NCI-H187 treated with DMSO at 0.1 percent for 48 hours (cell line): Measurements from ENCODE around the gene CKAP5.
"Not testable (repeated sequence)": the region's sequence is repeated elsewhere in the genome, so short reads cannot be mapped to it uniquely, and the experiment has no call there.

Experiments
- DNase-seq: peaks from one replicate; lab custom pipeline; 2025; lab: John Stamatoyannopoulos, UW

Gene CKAP5

GRCh38 chr11:46726206-46726862, 119.7 kb downstream of the CKAP5 start:
- DNase-seq: no peak

- no peak for DNase-seq
Measured at GRCh38 chr11:46725338-46726205, 120.5 kb downstream of the CKAP5 start.

- no peak for DNase-seq
Measured at GRCh38 chr11:46724088-46724487, 122.0 kb downstream of the CKAP5 start.

DNA sequence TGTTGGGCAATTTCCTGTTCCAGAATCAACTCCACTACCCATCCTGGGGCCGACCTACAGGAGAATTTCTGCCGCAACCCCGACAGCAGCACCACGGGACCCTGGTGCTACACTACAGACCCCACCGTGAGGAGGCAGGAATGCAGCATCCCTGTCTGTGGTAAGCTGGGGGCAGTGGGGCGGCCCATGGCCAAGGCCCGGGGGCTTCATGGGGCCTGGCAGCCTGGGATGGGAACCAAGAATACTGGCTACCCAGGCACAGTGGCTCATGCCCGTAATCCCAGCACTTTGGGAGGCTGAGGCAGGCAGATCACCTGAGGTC, 122.8 kb downstream of the CKAP5 start:
- DNase-seq: no peak

DNA sequence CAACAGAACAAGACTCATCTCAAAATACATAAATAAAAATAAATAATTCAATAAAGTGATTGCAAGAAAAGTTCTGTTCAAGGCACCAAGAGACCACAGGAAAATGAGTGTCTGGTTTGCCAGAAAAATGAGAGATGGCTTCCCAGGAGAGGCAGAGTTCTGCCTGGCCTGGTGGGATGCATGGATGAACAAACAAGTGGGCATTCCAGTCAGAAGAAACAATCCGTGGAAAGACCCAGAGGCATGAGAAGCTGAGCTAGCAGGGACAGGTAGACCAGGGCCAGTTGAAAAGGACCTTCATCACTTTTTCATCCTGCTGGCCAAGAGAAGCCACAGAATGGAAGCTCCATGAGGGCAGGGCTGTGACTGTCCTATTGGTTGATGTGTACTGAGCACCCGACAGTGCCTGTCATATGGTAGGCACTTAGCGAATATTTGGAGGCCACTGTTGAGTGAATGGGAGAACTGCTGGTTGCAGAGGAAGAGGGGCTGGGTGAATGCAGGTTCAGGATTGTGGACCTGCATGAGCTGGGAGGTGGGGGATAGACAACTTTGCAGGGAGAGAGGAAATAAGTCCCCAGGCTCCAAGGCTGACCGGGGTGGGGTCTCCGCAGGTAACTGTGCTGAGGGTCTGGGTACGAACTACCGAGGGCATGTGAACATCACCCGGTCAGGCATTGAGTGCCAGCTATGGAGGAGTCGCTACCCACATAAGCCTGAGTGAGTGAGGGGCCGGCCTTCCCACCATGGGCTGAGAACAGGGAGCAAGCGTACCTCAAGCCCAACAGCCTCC, 123.3 kb downstream of the CKAP5 start:
- no peak for DNase-seq

DNA sequence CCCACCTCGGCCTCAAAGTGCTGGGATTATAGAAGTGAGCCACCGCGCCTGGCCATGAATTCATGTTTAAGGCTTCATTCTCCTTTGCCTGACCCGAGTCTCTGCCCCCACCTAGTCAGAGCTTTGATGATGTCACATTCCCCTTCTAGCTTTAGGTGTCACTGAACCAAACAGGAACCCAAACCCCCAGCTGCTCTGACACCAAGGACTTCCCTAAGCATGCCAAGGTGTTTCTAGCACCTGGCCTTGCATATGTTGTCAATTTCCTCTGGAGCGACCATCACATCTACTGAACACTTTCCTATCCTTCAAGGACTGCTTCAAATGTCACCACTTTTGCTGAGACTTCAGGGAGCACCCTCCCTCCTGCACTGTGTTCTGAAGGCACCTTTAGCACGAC, 124.8 kb downstream of the CKAP5 start:
- DNase-seq: no peak

GRCh38 chr11:46719543-46720218, 126.4 kb downstream of the CKAP5 start:
- DNase-seq: no peak

DNA sequence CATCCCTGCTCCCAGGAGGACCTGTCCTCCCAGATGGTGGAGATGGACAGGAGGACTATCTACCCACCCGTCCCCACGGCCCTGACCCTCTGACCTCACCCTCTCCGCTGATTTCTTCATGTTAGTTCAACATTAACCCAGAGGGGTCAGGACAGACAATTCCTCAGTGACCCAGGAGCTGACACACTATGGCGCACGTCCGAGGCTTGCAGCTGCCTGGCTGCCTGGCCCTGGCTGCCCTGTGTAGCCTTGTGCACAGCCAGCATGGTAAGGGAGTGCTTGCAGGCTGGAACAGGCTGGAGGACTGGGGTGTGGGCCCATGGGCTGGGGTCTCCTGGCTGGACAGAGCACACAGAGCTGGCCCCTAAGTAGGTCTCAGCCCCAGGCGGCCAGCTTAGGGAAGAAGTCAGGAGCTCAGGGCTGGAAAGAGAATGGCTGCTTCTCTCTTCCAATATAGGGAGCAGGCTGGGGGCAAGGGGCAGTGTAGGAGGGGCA, 127.0 kb downstream of the CKAP5 start, which contains the start of gene F2:
F2 (plus strand) TSS at position 166 of the 495 bp plus-strand sequence; CDS start at position 189, 23 bp downstream.
- no peak for DNase-seq

DNA sequence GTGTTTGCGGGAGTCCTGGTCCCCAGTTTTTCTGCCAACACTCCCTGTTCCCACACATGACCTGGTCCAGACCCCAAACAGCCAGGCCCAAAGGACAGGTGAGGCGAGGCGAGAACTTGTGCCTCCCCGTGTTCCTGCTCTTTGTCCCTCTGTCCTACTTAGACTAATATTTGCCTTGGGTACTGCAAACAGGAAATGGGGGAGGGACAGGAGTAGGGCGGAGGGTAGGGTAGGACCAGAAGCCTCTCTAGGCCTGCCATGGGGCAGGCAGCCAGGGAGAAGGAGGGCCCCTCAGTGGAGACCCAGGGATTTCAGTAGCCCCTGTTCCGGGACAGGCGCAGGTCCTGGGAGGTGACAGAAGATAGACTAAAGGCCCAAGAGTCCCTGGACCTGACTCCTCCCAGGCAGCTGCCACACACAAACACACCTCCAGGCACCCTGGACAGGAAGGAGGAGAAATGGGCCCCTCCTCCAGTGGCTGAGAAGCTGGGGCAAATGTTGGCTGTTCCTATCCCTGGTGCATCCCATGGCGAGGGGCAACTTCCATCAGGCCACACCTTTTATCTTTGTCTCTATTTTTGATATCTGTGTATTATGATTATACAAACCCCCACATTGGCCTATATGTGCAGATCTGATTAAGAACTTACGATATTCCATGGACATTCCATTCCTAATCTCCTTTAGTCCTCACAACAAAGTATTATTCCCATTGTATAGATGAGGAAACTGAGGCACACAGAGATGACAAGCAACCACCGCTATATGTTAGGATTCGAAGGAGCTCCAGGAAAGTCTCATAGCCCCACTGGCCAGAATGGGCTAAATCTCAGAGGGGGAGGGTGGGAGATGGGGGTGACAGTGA, 127.7 kb downstream of the CKAP5 start:
- no peak for DNase-seq

DNA sequence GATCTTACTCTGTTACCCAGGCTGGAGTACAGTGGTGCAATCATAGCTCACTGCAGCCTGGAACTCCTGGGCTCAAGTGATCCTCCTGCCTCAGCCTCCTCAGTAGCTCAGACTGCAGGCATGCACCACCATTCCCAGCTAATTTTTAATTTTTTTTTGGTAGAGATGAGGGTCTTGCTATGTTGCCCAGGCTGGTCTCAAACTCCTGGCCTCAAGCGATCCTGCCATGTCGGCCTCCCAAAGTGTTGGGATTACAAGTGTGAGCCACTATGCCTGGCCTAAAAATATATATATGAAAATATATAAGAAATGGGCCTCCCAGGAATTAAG, 128.3 kb downstream of the CKAP5 start:
- DNase-seq: not testable (repeated sequence)

DNA sequence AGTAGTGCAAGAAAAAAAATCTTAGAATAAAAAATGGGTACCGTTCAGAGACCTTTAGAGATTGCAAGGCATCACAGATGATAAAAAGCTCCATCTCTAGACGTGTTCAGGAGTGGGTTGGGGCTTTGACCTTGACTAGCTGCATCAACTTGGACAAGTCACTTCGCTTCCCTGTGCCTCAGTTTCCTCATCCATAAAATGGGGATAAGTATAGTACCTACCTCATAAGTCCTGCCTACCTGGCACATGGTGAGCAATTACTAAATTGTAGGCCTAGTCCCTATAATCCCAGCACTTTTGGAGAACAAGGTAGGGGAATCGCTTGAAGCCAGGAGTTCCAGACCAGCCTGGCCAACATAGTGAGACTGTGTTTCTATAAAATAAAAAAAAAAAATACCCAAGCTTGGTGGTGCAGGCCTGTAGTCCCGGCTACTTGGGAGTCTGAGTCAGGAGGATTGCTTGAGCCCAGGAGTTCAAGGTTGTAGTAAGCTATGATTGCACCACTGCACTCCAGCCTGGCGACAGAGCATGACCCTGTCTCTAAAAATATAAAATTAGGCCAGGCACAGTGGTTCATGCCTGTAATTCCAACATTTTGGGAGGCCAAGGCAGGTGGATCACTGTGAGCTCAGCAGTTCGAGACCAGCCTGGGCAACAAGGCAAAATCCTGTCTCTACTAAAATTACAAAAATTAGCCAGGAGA, 133.1 kb downstream of the CKAP5 start:
- no peak for DNase-seq

GRCh38 chr11:46711303-46711702, 134.8 kb downstream of the CKAP5 start:
- DNase-seq: no peak

- DNase-seq: no peak
Measured at GRCh38 chr11:46710821-46711269, 135.2 kb downstream of the CKAP5 start.

- not testable (repeated sequence) for DNase-seq
Measured at GRCh38 chr11:46709351-46709750, 136.7 kb downstream of the CKAP5 start.

DNA sequence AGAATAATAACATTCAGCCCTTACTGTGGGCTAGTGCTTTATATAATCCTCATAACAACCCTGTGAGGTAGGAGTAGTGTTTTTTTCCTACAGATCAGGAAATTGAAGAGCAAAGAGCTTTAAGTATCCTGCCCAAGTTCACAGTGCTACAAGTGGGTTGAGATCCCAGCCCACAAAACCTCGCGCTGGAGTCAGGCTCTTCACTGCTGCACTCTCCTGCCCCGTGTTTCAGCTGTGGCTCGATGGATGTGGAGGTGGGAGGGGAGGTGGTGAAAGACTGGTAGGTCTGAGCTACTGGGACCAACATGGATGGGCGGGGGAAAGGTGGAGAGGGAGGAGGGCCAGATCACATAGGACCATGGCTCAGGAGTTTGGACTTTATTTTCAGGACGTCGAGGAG, 139.2 kb downstream of the CKAP5 start:
- DNase-seq: no peak

DNA sequence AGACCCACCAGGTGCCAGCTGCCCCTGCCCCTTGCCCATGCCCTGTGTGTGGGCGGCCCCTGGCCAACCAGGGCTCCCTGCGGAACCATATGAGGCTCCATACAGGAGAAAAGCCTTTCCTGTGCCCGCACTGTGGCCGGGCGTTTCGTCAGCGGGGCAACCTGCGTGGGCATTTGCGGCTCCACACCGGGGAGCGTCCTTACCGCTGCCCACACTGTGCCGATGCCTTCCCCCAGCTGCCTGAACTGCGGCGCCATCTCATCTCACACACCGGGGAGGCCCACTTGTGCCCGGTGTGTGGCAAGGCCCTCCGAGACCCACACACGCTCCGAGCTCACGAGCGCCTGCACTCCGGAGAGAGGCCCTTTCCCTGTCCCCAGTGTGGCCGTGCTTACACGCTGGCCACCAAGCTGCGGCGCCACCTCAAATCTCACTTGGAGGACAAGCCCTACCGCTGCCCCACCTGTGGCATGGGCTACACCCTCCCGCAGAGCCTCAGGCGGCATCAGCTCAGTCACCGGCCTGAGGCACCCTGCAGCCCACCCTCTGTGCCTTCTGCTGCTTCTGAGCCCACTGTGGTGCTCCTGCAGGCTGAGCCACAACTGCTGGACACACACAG, 140.9 kb downstream of the CKAP5 start:
- no peak for DNase-seq

DNA sequence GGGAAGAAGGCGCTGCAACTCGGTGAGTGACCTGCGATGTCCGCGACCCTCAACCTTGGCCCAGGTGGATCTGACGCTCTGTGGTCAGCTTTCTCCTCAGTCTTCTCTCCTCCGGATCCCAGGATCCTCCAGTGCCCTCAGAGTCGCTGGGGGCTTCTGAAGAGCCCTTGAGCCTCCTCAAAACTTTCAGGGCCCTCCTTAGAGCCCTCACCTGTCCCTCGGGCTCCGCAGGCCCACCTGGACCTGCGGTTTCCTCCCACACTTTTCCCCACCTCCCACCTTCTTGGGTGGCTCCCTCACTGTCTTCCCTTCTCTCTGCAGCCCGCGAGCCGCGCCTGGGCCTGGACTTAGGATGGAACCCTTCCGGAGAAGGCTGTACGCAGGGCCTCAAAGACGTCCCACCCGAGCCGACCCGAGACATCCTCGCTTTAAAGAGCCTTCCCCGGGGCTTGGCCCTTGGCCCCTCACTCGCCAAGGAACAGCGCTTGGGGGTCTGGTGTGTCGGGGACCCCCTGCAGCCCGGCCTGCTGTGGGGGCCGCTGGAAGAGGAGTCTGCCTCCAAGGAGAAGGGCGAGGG, 144.9 kb downstream of the CKAP5 start:
- DNase-seq: no peak

GRCh38 chr11:46700241-46701077, 145.6 kb downstream of the CKAP5 start, which contains the start of the genes ARHGAP1 and ZNF408:
Gene ARHGAP1 (minus strand): TSS chr11:46700619. CDS start chr11:46696107, 4,512 bp downstream.
Gene ZNF408 (plus strand): TSS chr11:46701031. CDS start chr11:46701048, 17 bp downstream.
- DNase-seq: peak; percentile 95
